CD14-positive monocyte (primary cell): ENCODE measurements around the gene SLC15A5. TPM values are rescaled to one million over a fixed set of nuclear protein-coding genes. Genes with fewer than 3 reads are reported as not detected.

ENCODE experiments used
- DNase-seq, 3 donors: peaks; one replicate each; pipeline ENCODE4 v3.0.0-alpha.2; 2011 to 2022
- H2AFZ ChIP-seq: 2 replicates; pipeline ENCODE4 v1.6.0; 2012; ENCODE audit warnings: mild to moderate bottlenecking, low read depth, low read length, inconsistent platforms; ENCODE audit not compliant: insufficient read depth, poor library complexity, severe bottlenecking
- H3K27ac ChIP-seq, 2 donors: 1 replicate in 1 of 2; 2 replicates in 1 of 2; pipeline ENCODE4 v1.5.1; 2012 to 2013; ENCODE audit warnings: low read length in 2 of 2, control low read depth in 1 of 2, inconsistent platforms in 1 of 2, low read depth in 1 of 2, mild to moderate bottlenecking in 1 of 2
- H3K27me3 ChIP-seq, 2 donors: one replicate each; pipeline versions ENCODE4 v1.6.0 to v1.6.1; 2011 to 2013; ENCODE audit warnings: low read length in 2 of 2; ENCODE audit not compliant: control insufficient read depth in 2 of 2, insufficient read depth in 2 of 2
- H3K36me3 ChIP-seq, 2 donors: replicated peaks in 1 of 2; 1 replicate in 1 of 2; 2 replicates in 1 of 2; pipeline versions ENCODE4 v1.5.1 to v1.6.1; 2012 to 2013; ENCODE audit warnings: low read length in 2 of 2, control low read depth in 1 of 2, inconsistent platforms in 1 of 2, mild to moderate bottlenecking in 1 of 2; ENCODE audit not compliant: insufficient read depth in 2 of 2, control insufficient read depth in 1 of 2
- H3K4me1 ChIP-seq, 2 donors: 1 replicate in 1 of 2; 2 replicates in 1 of 2; pipeline versions ENCODE4 v1.5.1 to v1.6.1; 2012 to 2013; ENCODE audit warnings: low read length in 2 of 2, control low read depth in 1 of 2, inconsistent platforms in 1 of 2, mild to moderate bottlenecking in 1 of 2, moderate library complexity in 1 of 2; ENCODE audit not compliant: insufficient read depth in 2 of 2, control insufficient read depth in 1 of 2
- H3K4me2 ChIP-seq: replicated peaks from 2 replicates; pipeline ENCODE3; 2012; ENCODE audit warnings: low read length, moderate library complexity, mild to moderate bottlenecking; ENCODE audit not compliant: poor library complexity, severe bottlenecking; ENCODE audit errors: extremely low read depth
- H3K4me3 ChIP-seq, 3 experiments: fragments of 200-600 bp in 1 of 3; sonication (generic) in 1 of 3; replicated peaks in 1 of 3; 1 replicate in 2 of 3; 2 replicates in 1 of 3; pipeline ENCODE4 v1.5.1; 2011 to 2013; ENCODE audit warnings: low read length in 3 of 3, mild to moderate bottlenecking in 3 of 3, control low read depth in 2 of 3, low read depth in 2 of 3, inconsistent platforms in 1 of 3, moderate library complexity in 1 of 3
- H3K79me2 ChIP-seq: 2 replicates; pipeline ENCODE4 v1.6.0; 2012; ENCODE audit warnings: mild to moderate bottlenecking, control low read depth, inconsistent platforms, low read length, moderate library complexity; ENCODE audit not compliant: insufficient read depth
- H3K9ac ChIP-seq: 2 replicates; pipeline ENCODE4 v1.6.0; 2017; ENCODE audit warnings: low read length, mild to moderate bottlenecking; ENCODE audit not compliant: insufficient read depth, poor library complexity, severe bottlenecking
- H3K9me3 ChIP-seq, 2 donors: replicated peaks in 1 of 2; 1 replicate in 1 of 2; 2 replicates in 1 of 2; pipeline versions ENCODE4 v1.5.1 to v1.6.1; 2012 to 2013; ENCODE audit warnings: low read length in 2 of 2, control low read depth in 1 of 2; ENCODE audit not compliant: control insufficient read depth in 1 of 2, insufficient read depth in 1 of 2
- H4K20me1 ChIP-seq: 2 replicates; pipeline ENCODE4 v1.6.0; 2012; ENCODE audit warnings: mild to moderate bottlenecking, low read length, control low read depth, moderate library complexity; ENCODE audit not compliant: insufficient read depth
- H3K27ac Mint-ChIP-seq, 7 donors: one replicate each; pipeline ENCODE4 v1.8.0; 2020; ENCODE audit warnings: mild to moderate bottlenecking in 7 of 7, mixed read lengths in 7 of 7, moderate library complexity in 6 of 7, inconsistent platforms in 2 of 7
- H3K27me3 Mint-ChIP-seq, 3 donors: one replicate each; pipeline ENCODE4 v1.8.0; 2021 to 2022; ENCODE audit warnings: low read depth in 3 of 3, mild to moderate bottlenecking in 3 of 3, mixed read lengths in 3 of 3, moderate library complexity in 3 of 3, inconsistent platforms in 1 of 3
- H3K36me3 Mint-ChIP-seq, 2 donors: one replicate each; pipeline ENCODE4 v1.8.0; 2020; ENCODE audit warnings: mixed read lengths in 2 of 2, inconsistent platforms in 1 of 2, mild to moderate bottlenecking in 1 of 2
- H3K4me1 Mint-ChIP-seq: one replicate; pipeline ENCODE4 v1.8.0; 2020; ENCODE audit warnings: mild to moderate bottlenecking, mixed read lengths
- H3K4me3 Mint-ChIP-seq, 2 donors: one replicate each; pipeline ENCODE4 v1.8.0; 2020; ENCODE audit warnings: mild to moderate bottlenecking in 2 of 2, mixed read lengths in 2 of 2, moderate library complexity in 1 of 2
- H3K9me3 Mint-ChIP-seq, 7 donors: one replicate each; pipeline ENCODE4 v1.8.0; 2020 to 2022; ENCODE audit warnings: mixed read lengths in 7 of 7, mild to moderate bottlenecking in 6 of 7, moderate library complexity in 6 of 7, inconsistent platforms in 2 of 7
- CTCF ChIP-seq: fragments of 200-600 bp; IDR thresholded peaks from one replicate; pipeline ENCODE4 v1.8.0; 2022; ENCODE audit warnings: antibody characterized with exemption, mild to moderate bottlenecking
- WGBS: methylation state at CpG from one replicate; pipeline ENCODE4 v1.1.5; 2013; ENCODE audit warnings: missing lambda C conversion rate; ENCODE audit not compliant: insufficient coverage; 5-methylcytosine and 5-hydroxymethylcytosine counted together
- intact Hi-C, 2 donors: fragments of 100-400 bp; cut with micrococcal nuclease; formaldehyde crosslinking; loops; one replicate each; pipeline versions ENCODE4 v1.15.0 to v1.15.1; 2023
- polyA plus RNA-seq, 3 donors: library from polyadenylated mRNA; depleted of rRNA in 1 of 3; unstranded in 2 of 3; stranded (reverse) in 1 of 3; fragments of 300-500 nt in 2 of 3; fragments of >200 nt in 1 of 3; fragmentation: Illumina TruSeq in 2 of 3; gene quantifications; 1 replicate in 2 of 3; 2 replicates in 1 of 3; pipeline ENCODE4 v1.2.3, GENCODE V29; 2012 to 2021

Gene SLC15A5
- polyA plus RNA-seq, 3 donors, result not detected

DNA sequence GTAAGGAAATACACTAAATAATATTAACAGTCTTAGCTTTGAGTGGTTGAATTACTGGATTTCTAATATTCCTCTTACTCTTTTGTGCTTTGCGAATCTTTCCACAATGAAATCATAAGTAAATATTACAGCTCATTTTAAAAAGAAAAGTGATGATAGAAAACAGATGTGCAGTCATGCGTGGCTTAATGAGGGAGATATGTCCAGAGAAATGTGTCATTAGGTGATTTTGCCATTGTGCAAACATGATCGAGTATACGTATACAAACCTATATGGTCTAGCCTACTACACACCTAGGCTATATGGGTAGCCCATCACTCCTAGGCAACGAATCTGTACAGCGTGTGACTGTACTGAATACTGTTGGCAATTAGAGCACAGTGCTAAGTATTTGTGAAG, 59.3 kb downstream of the SLC15A5 start:
- no peak for TF ChIP-seq CTCF
- Histone ChIP-seq H3K79me2 (no peaks in the 10 kb centered on the region), H3K9ac (no peak overlapping the region), H4K20me1 (no peaks in the 10 kb centered on the region), H3K9me3 (no peaks in the 10 kb centered on the region), H3K4me3 (no peak overlapping the region), H3K4me1 (no peaks in the 10 kb centered on the region), H3K36me3 (no peaks in the 10 kb centered on the region), H3K27ac (no peak overlapping the region), H2AFZ (no peak overlapping the region), H3K27me3 (no peaks in the 10 kb centered on the region), H3K4me2 (no peak overlapping the region)
- no CpG with 5 or more reads among the region's 6 CpGs for WGBS
- no peaks in the 10 kb centered on the region for H3K4me1 Mint-ChIP-seq
- H3K27ac Mint-ChIP-seq, result no peak overlapping the region
- H3K27me3 Mint-ChIP-seq, result peaks cover 0 to 4% (median 1%) of the 10 kb centered on the region in 3 donors
- H3K4me3 Mint-ChIP-seq, result no peak overlapping the region
- H3K9me3 Mint-ChIP-seq, result peaks cover 0 to 3% (median 0%) of the 10 kb centered on the region in 7 donors
- intact Hi-C loops, result no loop called here
- no peak for DNase-seq
- no peaks in the 10 kb centered on the region for H3K36me3 Mint-ChIP-seq

- H3K9ac ChIP-seq, result no peak overlapping the region
- Mint-ChIP-seq H3K36me3 (no peaks in the 10 kb centered on the region), H3K4me1 (no peaks in the 10 kb centered on the region), H3K4me3 (no peak overlapping the region), H3K27me3 (peaks cover 0 to 3% (median 1%) of the 10 kb centered on the region in 3 donors), H3K9me3 (peaks cover 0 to 6% (median 0%) of the 10 kb centered on the region in 7 donors), H3K27ac (no peak overlapping the region)
- no peaks in the 10 kb centered on the region for H3K9me3 ChIP-seq
- H3K36me3 ChIP-seq, result no peaks in the 10 kb centered on the region
- H4K20me1 ChIP-seq, result no peaks in the 10 kb centered on the region
- H3K4me1 ChIP-seq, result no peaks in the 10 kb centered on the region
- DNase-seq, result no peak
- no peaks in the 10 kb centered on the region for H3K79me2 ChIP-seq
- no CpG with 5 or more reads among the region's 2 CpGs for WGBS
- H3K27me3 ChIP-seq, result no peaks in the 10 kb centered on the region
- intact Hi-C loops, result no loop called here
- no peak overlapping the region for H3K4me3 ChIP-seq
- H3K27ac ChIP-seq, result no peak overlapping the region
- H2AFZ ChIP-seq, result no peak overlapping the region
- no peak overlapping the region for H3K4me2 ChIP-seq
- TF ChIP-seq CTCF, result no peak
These were observed 65.8 kb downstream of the SLC15A5 start for GRCh38 chr12:16211731-16212130.
